Activated T-cell treated with anti-CD3 and anti-CD28 coated beads, Interleukin-2, amount 50 U/mL, for 24 hours (primary cell): Measurements from ENCODE around the gene R3HDM2.
"Not testable (repeated sequence)": the region's sequence is repeated elsewhere in the genome, so short reads cannot be mapped to it uniquely, and the experiment has no call there.

Source experiments
- DNase-seq: peaks from one replicate; pipeline ENCODE4 v3.0.0-alpha.2; 2020
- H3K27ac Mint-ChIP-seq: 2 replicates; pipeline ENCODE4 v1.8.0; 2020; ENCODE audit warnings: mild to moderate bottlenecking, mixed read lengths
- H3K27me3 Mint-ChIP-seq: 2 replicates; pipeline ENCODE4 v1.8.0; 2020; ENCODE audit warnings: mixed read lengths
- H3K36me3 Mint-ChIP-seq: 2 replicates; pipeline ENCODE4 v1.8.0; 2020; ENCODE audit warnings: low read depth, mixed read lengths
- H3K4me1 Mint-ChIP-seq: 2 replicates; pipeline ENCODE4 v1.8.0; 2020; ENCODE audit warnings: low read depth, mixed read lengths
- H3K4me3 Mint-ChIP-seq: 2 replicates; pipeline ENCODE4 v1.8.0; 2020; ENCODE audit warnings: mild to moderate bottlenecking, moderate library complexity, mixed read lengths
- H3K9me3 Mint-ChIP-seq: 2 replicates; pipeline ENCODE4 v1.8.0; 2020; ENCODE audit warnings: mixed read lengths

Gene R3HDM2

DNA sequence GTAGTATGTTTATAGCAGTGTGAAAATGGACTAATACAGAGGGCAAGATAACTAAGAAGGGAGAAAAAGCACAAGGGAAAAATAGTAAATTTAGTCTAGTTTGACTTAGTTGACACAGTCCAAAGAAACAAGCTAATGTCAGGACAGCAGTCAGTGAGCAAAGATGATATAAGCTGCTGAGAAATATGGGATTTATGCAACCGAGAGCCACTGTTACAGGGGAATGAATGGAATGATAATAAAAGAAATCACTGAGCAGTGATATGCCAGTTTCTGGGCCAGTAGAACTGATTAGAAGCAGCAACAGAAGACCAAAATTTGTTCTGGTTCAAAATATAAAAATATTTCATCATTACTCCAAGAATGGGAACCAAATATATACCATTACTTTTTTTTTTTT is 60.1 kb downstream of the R3HDM2 start:
- H3K4me1 Mint-ChIP-seq = peaks cover 15% of the 10 kb centered on the region
- no peak overlapping the region for H3K27ac Mint-ChIP-seq
- H3K36me3 Mint-ChIP-seq = peaks cover 51% of the 10 kb centered on the region
- peaks cover 12% of the 10 kb centered on the region for H3K9me3 Mint-ChIP-seq
- no peak for DNase-seq
- no peak overlapping the region for H3K4me3 Mint-ChIP-seq
- no peaks in the 10 kb centered on the region for H3K27me3 Mint-ChIP-seq

GRCh38 chr12:57370072-57370471 is 60.8 kb downstream of the R3HDM2 start:
- no peaks in the 10 kb centered on the region for H3K27me3 Mint-ChIP-seq
- H3K36me3 Mint-ChIP-seq = peaks cover 48% of the 10 kb centered on the region
- no peak overlapping the region for H3K4me3 Mint-ChIP-seq
- no peak overlapping the region for H3K27ac Mint-ChIP-seq
- DNase-seq = no peak
- peaks cover 12% of the 10 kb centered on the region for H3K9me3 Mint-ChIP-seq
- H3K4me1 Mint-ChIP-seq = peaks cover 15% of the 10 kb centered on the region

GRCh38 chr12:57369202-57369601 is 61.6 kb downstream of the R3HDM2 start:
- Mint-ChIP-seq H3K4me1 (peaks cover 15% of the 10 kb centered on the region), H3K27me3 (no peaks in the 10 kb centered on the region), H3K9me3 (peaks cover 12% of the 10 kb centered on the region), H3K27ac (no peak overlapping the region), H3K4me3 (no peak overlapping the region), H3K36me3 (peaks cover 47% of the 10 kb centered on the region)
- no peak for DNase-seq

DNA sequence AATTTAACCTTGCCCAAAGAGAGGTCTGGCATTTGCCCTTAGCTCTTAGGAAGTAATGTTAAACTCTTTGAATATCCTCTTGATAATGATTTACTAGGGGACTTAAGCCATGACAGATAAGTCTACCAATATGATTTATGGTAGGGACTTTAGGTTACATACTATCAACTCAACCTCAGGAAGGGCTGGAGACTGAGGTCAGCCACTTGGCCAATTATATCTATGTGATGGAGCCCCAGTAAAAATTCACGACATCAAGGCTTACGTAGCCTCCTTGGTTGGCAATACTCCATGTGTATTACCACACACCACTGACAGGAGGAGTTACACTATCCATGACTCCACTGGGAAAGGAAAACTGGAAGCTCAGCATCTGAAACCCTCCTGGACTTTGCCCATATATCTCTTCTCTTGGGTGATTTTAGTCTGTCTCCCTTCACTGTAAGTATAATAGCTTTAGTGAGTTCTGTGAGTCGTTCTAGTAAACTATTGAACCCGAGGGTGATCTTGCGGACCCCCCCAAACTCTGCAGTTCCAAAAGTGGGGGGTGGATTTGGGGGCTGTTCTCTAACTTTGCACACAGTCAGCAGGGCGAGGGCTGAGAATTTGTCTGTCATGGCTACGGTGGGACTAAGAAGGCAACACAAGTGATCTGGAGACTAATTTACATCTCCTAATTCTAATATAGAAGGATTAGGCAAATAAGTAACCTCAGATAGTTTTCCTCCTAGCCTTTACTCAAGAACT is 62.3 kb downstream of the R3HDM2 start:
- Mint-ChIP-seq H3K27me3 (no peaks in the 10 kb centered on the region), H3K27ac (no peak overlapping the region), H3K36me3 (peaks cover 49% of the 10 kb centered on the region)

DNA sequence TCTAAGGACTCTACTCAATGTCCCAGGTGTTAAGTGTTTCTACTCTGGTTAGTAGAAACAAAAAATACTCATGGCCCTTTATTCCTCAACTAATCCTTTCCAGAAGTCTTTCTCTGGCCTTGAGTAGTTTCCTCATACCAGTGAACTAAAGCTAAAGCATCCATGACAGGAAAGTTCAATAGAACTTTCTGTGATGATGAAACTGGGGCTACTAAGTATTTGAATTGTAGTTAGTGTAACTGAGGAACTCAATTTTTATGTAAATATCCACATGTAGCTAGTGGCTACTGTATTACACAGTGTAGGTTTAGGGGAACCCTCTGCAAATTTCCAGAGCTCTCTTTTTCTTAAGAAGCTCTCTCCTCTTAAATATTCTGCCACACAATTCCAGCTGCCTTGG is 63.7 kb downstream of the R3HDM2 start:
- Mint-ChIP-seq H3K36me3 (peaks cover 48% of the 10 kb centered on the region), H3K4me3 (no peak overlapping the region), H3K4me1 (peaks cover 12% of the 10 kb centered on the region), H3K9me3 (peaks cover 12% of the 10 kb centered on the region), H3K27ac (no peak overlapping the region), H3K27me3 (no peaks in the 10 kb centered on the region)
- DNase-seq = no peak

More for the DNA sequence above, 62.3 kb downstream of the R3HDM2 start:
- H3K4me3 Mint-ChIP-seq = no peak overlapping the region
- H3K9me3 Mint-ChIP-seq = peaks cover 12% of the 10 kb centered on the region
- DNase-seq = no peak
- H3K4me1 Mint-ChIP-seq = peaks cover 15% of the 10 kb centered on the region

DNA sequence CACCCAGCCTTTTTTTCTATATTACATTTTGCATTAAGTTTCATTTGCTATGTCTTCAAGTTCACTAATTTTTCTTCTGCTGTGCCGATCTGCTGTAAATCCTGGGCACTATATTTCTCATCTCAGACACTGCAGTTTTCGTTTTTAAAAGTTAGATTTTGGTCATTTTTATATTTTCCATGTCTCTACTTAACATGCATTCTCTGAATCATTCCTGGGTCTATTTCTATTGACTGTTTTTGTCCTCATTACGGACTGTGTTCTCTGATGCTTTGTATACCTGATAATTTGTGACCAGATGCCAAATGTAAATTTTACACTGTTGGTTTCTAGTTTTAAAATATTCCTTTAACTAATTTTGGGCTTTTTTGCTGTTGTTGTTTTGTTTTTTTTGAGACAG is 64.5 kb downstream of the R3HDM2 start:
- peaks cover 47% of the 10 kb centered on the region for H3K36me3 Mint-ChIP-seq
- no peak for DNase-seq
- no peaks in the 10 kb centered on the region for H3K27me3 Mint-ChIP-seq
- H3K4me3 Mint-ChIP-seq = no peak overlapping the region
- peaks cover 12% of the 10 kb centered on the region for H3K9me3 Mint-ChIP-seq
- H3K4me1 Mint-ChIP-seq = peaks cover 6% of the 10 kb centered on the region
- no peak overlapping the region for H3K27ac Mint-ChIP-seq

DNA sequence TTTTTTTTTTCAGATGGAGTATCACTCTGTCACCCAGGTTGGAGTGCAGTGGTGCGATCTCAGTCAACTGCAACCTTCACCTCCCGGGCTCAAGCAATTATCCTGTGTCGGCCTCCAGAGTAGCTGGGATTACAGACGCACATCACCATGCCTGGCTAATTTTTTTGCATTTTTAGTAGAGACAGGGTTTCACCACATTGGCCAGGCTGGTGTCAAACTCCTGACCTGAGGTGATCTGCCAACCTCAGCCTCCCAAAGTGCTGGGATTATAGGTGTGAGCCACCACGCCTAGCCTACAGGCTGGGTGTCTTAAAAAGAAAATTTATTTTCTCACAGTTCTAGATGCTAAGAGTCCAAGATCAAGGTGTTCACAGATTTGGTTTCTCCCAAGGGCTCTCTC is 66.7 kb downstream of the R3HDM2 start:
- H3K36me3 Mint-ChIP-seq = peaks cover 40% of the 10 kb centered on the region
- DNase-seq, H3K4me1 Mint-ChIP-seq, H3K27me3 Mint-ChIP-seq, H3K4me3 Mint-ChIP-seq, H3K27ac Mint-ChIP-seq: not testable (repeated sequence)
- H3K9me3 Mint-ChIP-seq = peaks cover 12% of the 10 kb centered on the region

- H3K27ac Mint-ChIP-seq = no peak overlapping the region
- no peaks in the 10 kb centered on the region for H3K4me1 Mint-ChIP-seq
- H3K27me3 Mint-ChIP-seq = no peaks in the 10 kb centered on the region
These were observed 70.4 kb downstream of the R3HDM2 start for GRCh38 chr12:57360468-57360867.

GRCh38 chr12:57358646-57359045 is 72.2 kb downstream of the R3HDM2 start:
- Mint-ChIP-seq H3K36me3 (peaks cover 32% of the 10 kb centered on the region), H3K9me3 (no peaks in the 10 kb centered on the region), H3K27ac (no peak overlapping the region), H3K27me3 (no peaks in the 10 kb centered on the region), H3K4me1 (no peaks in the 10 kb centered on the region), H3K4me3 (no peak overlapping the region)
- DNase-seq = no peak

More at GRCh38 chr12:57360468-57360867, 70.4 kb downstream of the R3HDM2 start:
- Mint-ChIP-seq H3K9me3 (no peaks in the 10 kb centered on the region), H3K36me3 (peaks cover 30% of the 10 kb centered on the region), H3K4me3 (no peak overlapping the region)
- DNase-seq = no peak

DNA sequence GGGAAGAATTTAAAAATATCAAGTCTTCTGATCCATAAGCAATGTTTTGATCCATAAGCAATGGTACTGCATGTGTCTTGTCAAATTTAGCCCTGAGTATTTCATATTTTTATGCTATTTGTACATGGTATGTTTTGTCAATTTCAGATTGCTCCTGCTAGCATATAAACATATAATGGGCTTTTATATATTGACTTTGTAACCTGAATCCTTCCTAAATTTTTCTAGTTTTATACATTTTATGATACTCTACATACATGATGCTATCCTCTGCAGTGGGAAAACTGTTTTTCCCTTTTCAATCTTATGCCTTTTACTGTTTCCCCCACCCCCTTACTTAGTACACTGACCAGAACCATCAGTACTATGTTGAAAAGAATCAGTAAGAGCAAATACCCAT is 75.1 kb downstream of the R3HDM2 start:
- Mint-ChIP-seq H3K4me3 (no peak overlapping the region), H3K9me3 (no peaks in the 10 kb centered on the region), H3K27ac (no peak overlapping the region), H3K36me3 (peaks cover 30% of the 10 kb centered on the region), H3K4me1 (peaks cover 1% of the 10 kb centered on the region), H3K27me3 (no peaks in the 10 kb centered on the region)
- no peak for DNase-seq

- Mint-ChIP-seq H3K27me3 (no peaks in the 10 kb centered on the region), H3K4me3 (no peak overlapping the region), H3K4me1 (peaks cover 1% of the 10 kb centered on the region), H3K36me3 (peaks cover 45% of the 10 kb centered on the region), H3K27ac (no peak overlapping the region), H3K9me3 (peaks cover 5% of the 10 kb centered on the region)
- DNase-seq = no peak
These were observed 78.7 kb downstream of the R3HDM2 start for GRCh38 chr12:57352166-57352565.

GRCh38 chr12:57347284-57347683 is 83.6 kb downstream of the R3HDM2 start:
- Mint-ChIP-seq H3K4me1 (peaks cover 29% of the 10 kb centered on the region), H3K27me3 (no peaks in the 10 kb centered on the region), H3K27ac (no peak overlapping the region), H3K36me3 (peaks cover 54% of the 10 kb centered on the region), H3K9me3 (peaks cover 6% of the 10 kb centered on the region), H3K4me3 (no peak overlapping the region)
- DNase-seq = no peak

- Mint-ChIP-seq H3K4me3 (no peak overlapping the region), H3K9me3 (peaks cover 6% of the 10 kb centered on the region), H3K27ac (peak overlapping the region; percentile 86), H3K27me3 (no peaks in the 10 kb centered on the region), H3K4me1 (peaks cover 31% of the 10 kb centered on the region), H3K36me3 (peaks cover 60% of the 10 kb centered on the region)
- DNase-seq = no peak
These were observed 87.0 kb downstream of the R3HDM2 start for GRCh38 chr12:57343703-57344378.

- H3K27me3 Mint-ChIP-seq = no peaks in the 10 kb centered on the region
- DNase-seq = no peak
- no peak overlapping the region for H3K27ac Mint-ChIP-seq
- no peak overlapping the region for H3K4me3 Mint-ChIP-seq
- H3K9me3 Mint-ChIP-seq = peaks cover 2% of the 10 kb centered on the region
- H3K36me3 Mint-ChIP-seq = peaks cover 58% of the 10 kb centered on the region
- H3K4me1 Mint-ChIP-seq = peaks cover 31% of the 10 kb centered on the region
These were observed 88.6 kb downstream of the R3HDM2 start for GRCh38 chr12:57342207-57342691.
